CD4-positive, alpha-beta memory T cell (primary cell): ENCODE measurements around the gene SPSB2. TPM values are rescaled to one million over a fixed set of nuclear protein-coding genes. Genes with fewer than 3 reads are reported as not detected.
A peak's percentile ranks its signal among the peaks of the same experiment; 100 is the strongest.

Experiments
- CTCF ChIA-PET: fragments of 350-600 bp; sonication (Branson Sonifier 250); formaldehyde crosslinking; loops from one replicate; lab custom pipeline; 2021; ENCODE audit warnings: inconsistent platforms; ENCODE audit not compliant: partially characterized antibody; lab: Charles Lee
- POLR2A ChIA-PET: fragments of 350-600 bp; sonication (Branson Sonifier 250); formaldehyde crosslinking; loops from one replicate; lab custom pipeline; 2021; ENCODE audit not compliant: partially characterized antibody; lab: Charles Lee
- DNase-seq, 5 donors: peaks; one replicate each; pipeline versions ENCODE4 v3.0.0 to v3.0.0-alpha.2; 2020 to 2022; ENCODE audit warnings: mixed read lengths in 1 of 5
- H3K27ac ChIP-seq: one replicate; pipeline ENCODE4 v1.7.0; 2013; ENCODE audit warnings: low read depth, low read length
- H3K27me3 ChIP-seq: 2 replicates; pipeline ENCODE4 v1.7.0; 2013; ENCODE audit warnings: mild to moderate bottlenecking, low read length, moderate library complexity; ENCODE audit not compliant: insufficient read depth
- H3K36me3 ChIP-seq: 2 replicates; pipeline ENCODE4 v1.7.0; 2013; ENCODE audit warnings: mild to moderate bottlenecking, low read length, moderate library complexity; ENCODE audit not compliant: insufficient read depth
- H3K4me1 ChIP-seq: 2 replicates; pipeline ENCODE4 v1.7.0; 2013; ENCODE audit warnings: mild to moderate bottlenecking, low read length, moderate library complexity; ENCODE audit not compliant: insufficient read depth
- H3K4me3 ChIP-seq, 2 donors: one replicate each; pipeline ENCODE4 v1.7.0; 2013; ENCODE audit warnings: low read length in 2 of 2, mild to moderate bottlenecking in 1 of 2
- H3K9me3 ChIP-seq, 2 donors: one replicate each; pipeline ENCODE4 v1.7.0; 2013; ENCODE audit warnings: low read length in 2 of 2, control low read depth in 1 of 2; ENCODE audit not compliant: control insufficient read depth in 1 of 2
- H3K27ac Mint-ChIP-seq, 7 donors: one replicate each; pipeline ENCODE4 v1.8.0; 2020 to 2021; ENCODE audit warnings: mixed read lengths in 7 of 7, mild to moderate bottlenecking in 6 of 7, inconsistent platforms in 3 of 7, moderate library complexity in 3 of 7
- H3K27me3 Mint-ChIP-seq, 2 donors: one replicate each; pipeline ENCODE4 v1.8.0; 2020 to 2021; ENCODE audit warnings: mixed read lengths in 2 of 2
- H3K36me3 Mint-ChIP-seq, 2 donors: one replicate each; pipeline ENCODE4 v1.8.0; 2020 to 2021; ENCODE audit warnings: mixed read lengths in 2 of 2, inconsistent platforms in 1 of 2, mild to moderate bottlenecking in 1 of 2
- H3K4me1 Mint-ChIP-seq, 4 donors: one replicate each; pipeline ENCODE4 v1.8.0; 2020 to 2021; ENCODE audit warnings: mixed read lengths in 4 of 4, mild to moderate bottlenecking in 1 of 4
- H3K4me3 Mint-ChIP-seq, 8 donors: one replicate each; pipeline ENCODE4 v1.8.0; 2020 to 2021; ENCODE audit warnings: mixed read lengths in 8 of 8, mild to moderate bottlenecking in 7 of 8, moderate library complexity in 6 of 8, inconsistent platforms in 3 of 8
- H3K9me3 Mint-ChIP-seq, 8 donors: one replicate each; pipeline ENCODE4 v1.8.0; 2020 to 2021; ENCODE audit warnings: mixed read lengths in 8 of 8, mild to moderate bottlenecking in 5 of 8, inconsistent platforms in 3 of 8, moderate library complexity in 1 of 8
- intact Hi-C: fragments of 100-400 bp; cut with micrococcal nuclease; formaldehyde crosslinking; loops from one replicate; pipeline ENCODE4 v1.15.1; 2023
- polyA plus RNA-seq, 2 donors: library from polyadenylated mRNA; unstranded; fragments of 300-500 nt; fragmentation: Illumina TruSeq; gene quantifications; one replicate each; pipeline ENCODE4 v1.2.3, GENCODE V29; 2021
- total RNA-seq, 2 experiments: library from RNA; stranded (reverse); gene quantifications; one replicate each; pipeline ENCODE4 v1.2.3, GENCODE V29; 2021

The SPSB2 gene
- total and polyA plus RNA-seq, 4 experiments from 2014 or later: 16.6 to 25.5 (median 20.8) TPM

DNA sequence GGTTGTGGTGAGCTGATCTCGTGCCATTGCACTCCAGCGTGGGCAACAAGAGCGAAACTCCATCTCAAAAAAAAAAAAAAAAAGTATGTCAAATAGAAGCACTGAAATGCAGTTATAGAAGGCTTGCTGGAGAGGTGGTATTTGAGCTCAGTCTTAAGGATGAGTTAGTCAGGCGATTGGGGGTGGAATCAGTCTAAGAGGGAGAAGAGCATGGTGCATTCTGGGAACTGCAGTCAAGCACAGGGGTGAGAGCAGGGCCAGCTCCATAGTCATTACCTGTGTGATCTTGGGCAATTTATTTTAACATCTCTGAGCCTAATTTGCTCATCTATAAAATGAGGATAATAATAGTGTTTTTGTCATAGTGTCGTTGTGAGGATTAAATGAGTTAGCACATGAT lies 38.2 kb downstream of the SPSB2 start:
- Histone ChIP-seq H3K4me3 (no peak overlapping the region), H3K27ac (no peak overlapping the region), H3K4me1 (peaks cover 8% of the 10 kb centered on the region), H3K27me3 (peaks cover under 1% of the 10 kb centered on the region), H3K9me3 (no peaks in the 10 kb centered on the region), H3K36me3 (no peaks in the 10 kb centered on the region)
- Mint-ChIP-seq H3K36me3 (no peaks in the 10 kb centered on the region), H3K4me3 (no peak overlapping the region), H3K4me1 (peaks cover 0 to 5% (median 2%) of the 10 kb centered on the region in 4 donors), H3K27me3 (peaks cover 1 to 3% of the 10 kb centered on the region in 2 donors), H3K9me3 (no peaks in the 10 kb centered on the region), H3K27ac (peak overlapping the region in 2 of 7 donors; percentile 61 to 64)
- intact Hi-C loops: loop anchor here (1.0 to 2.0 kb wide), 3 partner anchors 10 to 82 kb away; partner anchors contain the start of genes CDCA3 and MLF2
- POLR2A ChIA-PET: interaction anchor here (0.7 to 3.1 kb wide), 6 partner anchors 12 to 209 kb away, joined by 3 to 20 read pairs (median 4); partner anchors contain the start of genes CDCA3, MLF2 and ZNF384
- CTCF ChIA-PET: interaction anchor here (0.6 to 18.9 kb wide), 23 partner anchors 9 to 263 kb away, joined by 3 to 303 read pairs (median 5); partner anchors contain the start of genes CD4, CDCA3, GPR162 and LAG3
- no peak for DNase-seq

- DNase-seq: no peak
- CTCF ChIA-PET: interaction anchor here (0.6 to 18.9 kb wide), 21 partner anchors 8 to 262 kb away, joined by 3 to 303 read pairs (median 6); partner anchors contain the start of genes CD4, CDCA3, GPR162 and LAG3
- Mint-ChIP-seq H3K4me3 (no peak overlapping the region), H3K4me1 (peaks cover 2 to 8% (median 4%) of the 10 kb centered on the region in 4 donors), H3K27me3 (peaks cover 1 to 3% of the 10 kb centered on the region in 2 donors), H3K36me3 (no peaks in the 10 kb centered on the region), H3K27ac (no peak overlapping the region), H3K9me3 (no peaks in the 10 kb centered on the region)
- Histone ChIP-seq H3K4me1 (peaks cover 14% of the 10 kb centered on the region), H3K27me3 (peaks cover 7% of the 10 kb centered on the region), H3K36me3 (no peaks in the 10 kb centered on the region), H3K9me3 (no peaks in the 10 kb centered on the region), H3K4me3 (no peak overlapping the region), H3K27ac (no peak overlapping the region)
- POLR2A ChIA-PET: interaction anchor here (0.7 to 3.1 kb wide), 5 partner anchors 11 to 208 kb away, joined by 3 to 20 read pairs (median 5); partner anchors contain the start of genes CDCA3, MLF2 and USP5
- intact Hi-C loops: loop anchor here (2.0 kb wide), 1 partner anchor 17 kb away; the partner anchor contains the start of gene CDCA3
Observed at GRCh38 chr12:6834254-6834653, 38.8 kb downstream of the SPSB2 start.

GRCh38 chr12:6833189-6833890 lies 39.8 kb downstream of the SPSB2 start:
- Histone ChIP-seq H3K27ac (no peak overlapping the region), H3K9me3 (no peaks in the 10 kb centered on the region), H3K27me3 (peaks cover 8% of the 10 kb centered on the region), H3K4me3 (no peak overlapping the region), H3K36me3 (no peaks in the 10 kb centered on the region), H3K4me1 (peaks cover 16% of the 10 kb centered on the region)
- POLR2A ChIA-PET: interaction anchor here (1.2 to 1.8 kb wide), 3 partner anchors 10 to 70 kb away, joined by 3 to 7 read pairs (median 5); partner anchors contain the start of genes CDCA3 and USP5
- intact Hi-C loops: no loop called here
- H3K9me3 Mint-ChIP-seq: no peaks in the 10 kb centered on the region
- CTCF ChIA-PET: interaction anchor here (1.0 to 18.9 kb wide), 12 partner anchors 9 to 353 kb away, joined by 3 to 303 read pairs (median 7); partner anchors contain the start of genes CD4, CDCA3, GPR162 and LAG3
- no peak for DNase-seq
- no peaks in the 10 kb centered on the region for H3K36me3 Mint-ChIP-seq
- peaks cover 2 to 12% (median 7%) of the 10 kb centered on the region in 4 donors for H3K4me1 Mint-ChIP-seq
- H3K27ac Mint-ChIP-seq: no peak overlapping the region
- H3K27me3 Mint-ChIP-seq: peaks cover 1 to 8% of the 10 kb centered on the region in 2 donors
- peak overlapping the region in 1 of 8 donors; percentile 25 for H3K4me3 Mint-ChIP-seq

DNA sequence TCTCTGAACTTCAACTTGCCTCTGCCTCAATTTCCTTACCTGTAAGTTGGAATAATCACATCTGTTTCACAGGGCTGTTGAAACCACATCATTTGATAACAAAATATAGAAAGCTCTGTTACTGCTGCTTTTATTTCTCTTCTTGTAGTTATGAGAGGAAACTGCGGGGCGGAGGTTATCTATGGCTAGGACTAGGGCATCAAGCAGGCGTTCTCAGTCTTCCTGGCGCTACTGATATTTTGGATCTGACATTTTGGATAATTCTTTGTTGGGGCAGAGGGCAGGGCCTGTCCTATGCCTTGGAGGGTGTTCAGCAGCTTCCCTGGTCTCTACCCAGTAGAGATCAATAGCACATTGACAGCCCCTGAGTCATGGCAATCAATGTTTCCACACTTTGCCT lies 41.0 kb downstream of the SPSB2 start:
- peaks cover 3 to 14% of the 10 kb centered on the region in 2 donors for H3K27me3 Mint-ChIP-seq
- H3K4me3 Mint-ChIP-seq: peak overlapping the region in 1 of 8 donors; percentile 43
- Histone ChIP-seq H3K4me3 (no peak overlapping the region), H3K27ac (no peak overlapping the region), H3K4me1 (peaks cover 25% of the 10 kb centered on the region), H3K9me3 (no peaks in the 10 kb centered on the region), H3K27me3 (peaks cover 10% of the 10 kb centered on the region), H3K36me3 (no peaks in the 10 kb centered on the region)
- H3K9me3 Mint-ChIP-seq: no peaks in the 10 kb centered on the region
- POLR2A ChIA-PET: interaction anchor here (1.3 kb wide), 1 partner anchor 69 kb away, joined by 3 read pairs; no protein-coding TSS in a partner anchor
- no peak overlapping the region for H3K27ac Mint-ChIP-seq
- CTCF ChIA-PET: interaction anchor here (1.0 to 18.9 kb wide), 8 partner anchors 9 to 213 kb away, joined by 3 to 303 read pairs (median 6); partner anchors contain the start of genes CD4, GPR162, LAG3 and MLF2
- peaks cover 8 to 23% (median 15%) of the 10 kb centered on the region in 4 donors for H3K4me1 Mint-ChIP-seq
- intact Hi-C loops: no loop called here
- DNase-seq: no peak
- no peaks in the 10 kb centered on the region for H3K36me3 Mint-ChIP-seq

DNA sequence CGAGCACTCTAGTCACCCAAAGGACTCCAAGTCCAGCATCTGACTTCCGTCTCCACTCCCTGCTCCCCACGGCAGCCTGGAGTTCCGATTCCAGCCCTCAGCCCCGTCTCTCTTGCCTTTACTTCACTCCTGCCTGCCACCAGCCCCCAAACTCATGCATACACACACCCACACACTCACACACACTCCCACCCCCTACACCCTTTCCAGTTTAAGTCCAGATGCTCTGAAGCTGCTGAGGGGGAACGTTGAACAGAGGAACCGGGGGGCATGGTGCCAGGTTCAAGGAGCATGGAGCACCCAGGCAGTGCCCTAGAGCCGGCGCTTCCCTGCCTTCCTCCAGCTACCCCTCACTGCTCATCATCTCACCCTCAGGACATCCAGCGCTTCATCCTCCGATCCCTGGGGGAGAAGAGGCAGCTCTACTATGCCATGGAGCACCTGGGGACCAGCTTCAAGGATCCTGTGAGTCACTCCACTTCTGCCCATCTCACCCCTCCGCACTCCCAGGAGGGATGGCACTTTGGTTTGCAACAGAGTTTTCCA lies 41.6 kb downstream of the SPSB2 start:
- no peaks in the 10 kb centered on the region for H3K36me3 ChIP-seq
- H3K4me1 ChIP-seq: peaks cover 27% of the 10 kb centered on the region
- peaks cover 8 to 23% (median 16%) of the 10 kb centered on the region in 4 donors for H3K4me1 Mint-ChIP-seq
- ChIA-PET CTCF (interaction anchor here (1.2 to 18.9 kb wide), 8 partner anchors 7 to 212 kb away, joined by 3 to 303 read pairs (median 7); partner anchors contain the start of genes CD4, GPR162, LAG3 and MLF2), POLR2A (no interaction called here)
- no peaks in the 10 kb centered on the region for H3K9me3 ChIP-seq
- H3K27ac ChIP-seq: no peak overlapping the region
- intact Hi-C loops: no loop called here
- DNase-seq: no peak
- H3K27ac Mint-ChIP-seq: peak overlapping the region in 2 of 7 donors; percentile 36 to 50
- H3K4me3 Mint-ChIP-seq: peak overlapping the region in 1 of 8 donors; percentile 43
- no peak overlapping the region for H3K4me3 ChIP-seq
- H3K9me3 Mint-ChIP-seq: no peaks in the 10 kb centered on the region
- H3K27me3 Mint-ChIP-seq: peaks cover 5 to 14% of the 10 kb centered on the region in 2 donors
- H3K27me3 ChIP-seq: peaks cover 10% of the 10 kb centered on the region
- no peaks in the 10 kb centered on the region for H3K36me3 Mint-ChIP-seq

DNA sequence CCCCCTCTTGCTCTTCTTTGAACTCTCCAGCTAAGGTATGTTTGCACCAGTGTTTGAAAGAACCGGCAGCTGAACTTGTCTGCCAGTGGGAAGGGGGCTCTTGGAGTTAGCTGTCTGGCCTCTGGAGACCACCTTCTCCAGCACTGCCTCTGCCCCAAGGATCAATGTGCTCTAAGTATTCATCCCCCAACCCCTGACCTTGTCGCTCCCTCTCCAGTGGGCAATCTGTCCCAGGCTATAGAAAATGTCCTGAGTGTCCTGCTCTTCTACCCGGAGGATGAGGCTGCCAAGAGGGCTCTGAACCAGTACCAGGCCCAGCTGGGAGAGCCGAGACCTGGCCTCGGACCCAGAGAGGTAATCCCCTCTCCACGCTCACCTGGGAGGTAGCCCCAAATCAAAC lies 42.1 kb downstream of the SPSB2 start:
- Mint-ChIP-seq H3K4me3 (peak overlapping the region in 3 of 8 donors; percentile 29 to 48 (median 47)), H3K4me1 (peaks cover 8 to 23% (median 16%) of the 10 kb centered on the region in 4 donors), H3K9me3 (no peaks in the 10 kb centered on the region), H3K27ac (peak overlapping the region in 1 of 7 donors; percentile 50), H3K27me3 (peaks cover 6 to 14% of the 10 kb centered on the region in 2 donors), H3K36me3 (no peaks in the 10 kb centered on the region)
- no peaks in the 10 kb centered on the region for H3K9me3 ChIP-seq
- peaks cover 10% of the 10 kb centered on the region for H3K27me3 ChIP-seq
- no peak overlapping the region for H3K27ac ChIP-seq
- H3K4me3 ChIP-seq: no peak overlapping the region
- no peak for DNase-seq
- H3K4me1 ChIP-seq: peaks cover 24% of the 10 kb centered on the region
- no peaks in the 10 kb centered on the region for H3K36me3 ChIP-seq
- ChIA-PET POLR2A (no interaction called here), CTCF (interaction anchor here (1.2 to 18.9 kb wide), 6 partner anchors 8 to 78 kb away, joined by 4 to 303 read pairs (median 32); partner anchors contain the start of genes CD4, GPR162, LAG3 and MLF2)
- intact Hi-C loops: no loop called here
